Ascending aorta (tissue), 2 donors: ENCODE data around the gene MYH7. TPM values are rescaled to one million over a fixed set of nuclear protein-coding genes. Genes with fewer than 3 reads are reported as not detected.
"Not testable (repeated sequence)": the region's sequence is repeated elsewhere in the genome, so short reads cannot be mapped to it uniquely, and the experiment has no call there.

Source experiments
- DNase-seq, 2 donors: peaks; one replicate each; pipeline ENCODE4 v3.0.0-alpha.2; 2019; ENCODE audit warnings: low spot score in 2 of 2
- H3K27ac ChIP-seq, 2 donors: fragments of 200-600 bp; sonication (generic); one replicate each; pipeline ENCODE4 v1.5.1; 2016 to 2017; ENCODE audit warnings: mild to moderate bottlenecking in 1 of 2
- H3K27me3 ChIP-seq: fragments of 200-600 bp; sonication (generic); one replicate; pipeline ENCODE4 v1.5.1; 2017
- H3K36me3 ChIP-seq, 2 donors: fragments of 200-600 bp; sonication (generic); one replicate each; pipeline ENCODE4 v1.5.1; 2016
- H3K4me1 ChIP-seq, 2 donors: fragments of 200-600 bp; sonication (generic); one replicate each; pipeline ENCODE4 v1.5.1; 2016 to 2017; ENCODE audit warnings: mild to moderate bottlenecking in 1 of 2
- H3K4me3 ChIP-seq, 2 donors: fragments of 200-600 bp; sonication (generic); one replicate each; pipeline ENCODE4 v1.5.1; 2016 to 2017; ENCODE audit warnings: mild to moderate bottlenecking in 1 of 2
- H3K9me3 ChIP-seq, 2 donors: fragments of 200-600 bp; sonication (generic); one replicate each; pipeline ENCODE4 v1.5.1; 2016
- CTCF ChIP-seq, 3 experiments: fragments of 200-600 bp in 2 of 3; fragments of 450-650 bp in 1 of 3; sonication (generic) in 2 of 3; IDR thresholded peaks; one replicate each; pipeline ENCODE4 v1.5.1; 2016 to 2019; ENCODE audit warnings: antibody characterized with exemption in 3 of 3, mild to moderate bottlenecking in 1 of 3, moderate library complexity in 1 of 3
- intact Hi-C: fragments of 100-400 bp; cut with DNase I; formaldehyde crosslinking; loops from one replicate; pipeline ENCODE4 v1.15.1; 2023
- total RNA-seq: library from RNA; depleted of rRNA; stranded (reverse); fragments of >200 nt; gene quantifications from one replicate; pipeline ENCODE4 v1.1.0, GENCODE V29; 2016

Gene MYH7
- total RNA-seq, 1 donor from 2014 or later, result not detected

- TF ChIP-seq CTCF (IDR thresholded peaks at IDR 0.05), result no peak
- H3K9me3 ChIP-seq, result no peaks in the 10 kb centered on the region
- no peak overlapping the region for H3K27ac ChIP-seq
- H3K27me3 ChIP-seq, result no peaks in the 10 kb centered on the region
- intact Hi-C loops, result loop anchor here (5.0 kb wide), 2 partner anchors 98 to 538 kb away; partner anchors contain the start of genes EFS and PRMT5
- H3K4me1 ChIP-seq, result peaks cover 0 to 5% of the 10 kb centered on the region in 2 donors
- DNase-seq, result no peak
- H3K4me3 ChIP-seq, result no peak overlapping the region
- H3K36me3 ChIP-seq, result no peaks in the 10 kb centered on the region
Observed at GRCh38 chr14:23465261-23465660, 29.8 kb upstream of the MYH7 start.

- Histone ChIP-seq H3K4me3 (no peak overlapping the region), H3K9me3 (no peaks in the 10 kb centered on the region), H3K36me3 (no peaks in the 10 kb centered on the region), H3K27me3 (no peaks in the 10 kb centered on the region), H3K4me1 (no peaks in the 10 kb centered on the region), H3K27ac (no peak overlapping the region)
- DNase-seq, result no peak
- intact Hi-C loops, result loop anchor here (5.0 kb wide), 2 partner anchors 97 to 537 kb away; partner anchors contain the start of genes EFS and PRMT5
- TF ChIP-seq CTCF (IDR thresholded peaks at IDR 0.05), result no peak
Observed at GRCh38 chr14:23464700-23465099, 29.2 kb upstream of the MYH7 start.

GRCh38 chr14:23460960-23461359 lies 25.5 kb upstream of the MYH7 start:
- no peak for DNase-seq
- Histone ChIP-seq H3K9me3 (no peaks in the 10 kb centered on the region), H3K36me3 (no peaks in the 10 kb centered on the region), H3K4me1 (no peaks in the 10 kb centered on the region), H3K4me3 (no peak overlapping the region), H3K27ac (no peak overlapping the region), H3K27me3 (no peaks in the 10 kb centered on the region)
- no peak for TF ChIP-seq CTCF (IDR thresholded peaks at IDR 0.05)
- intact Hi-C loops, result no loop called here

DNA sequence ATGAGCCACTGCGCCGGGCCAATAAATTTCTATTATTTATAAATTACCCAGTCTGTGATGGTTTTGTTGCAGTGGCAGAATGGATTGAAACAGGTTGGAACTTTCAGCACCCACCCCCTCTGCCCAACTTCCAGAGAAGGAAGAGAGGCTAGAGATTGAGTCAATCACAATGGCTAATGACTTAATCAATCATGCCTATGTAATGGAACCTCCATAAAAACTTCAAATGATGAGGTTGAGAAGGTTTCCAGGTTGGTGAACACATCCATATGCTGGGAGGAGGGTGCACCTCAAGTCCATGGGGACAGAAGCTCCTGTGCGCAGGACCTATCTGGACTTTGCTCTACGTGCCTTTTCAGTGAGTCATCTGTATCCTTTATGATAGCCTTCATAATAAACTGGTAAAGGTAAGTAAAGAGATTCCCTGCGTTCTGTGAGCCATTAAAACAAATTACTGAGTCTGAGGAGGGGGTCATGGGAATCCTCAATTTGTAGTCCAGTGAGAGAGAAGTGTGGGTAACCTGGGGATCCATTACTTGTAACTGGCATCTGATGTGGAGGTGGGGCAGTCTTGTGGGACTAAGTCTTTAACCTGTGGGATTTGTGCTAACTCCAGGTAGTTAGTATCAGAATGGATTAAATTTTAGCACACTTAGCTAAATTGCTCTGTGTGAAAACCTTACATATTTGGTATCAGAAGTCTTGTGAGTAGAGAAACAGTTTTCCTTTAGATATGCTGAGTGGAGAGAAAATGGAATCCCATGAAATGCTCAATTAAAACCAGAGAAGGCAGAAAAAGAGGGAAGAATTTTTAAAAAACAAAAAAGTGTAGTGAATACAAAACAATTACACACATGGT lies 22.4 kb upstream of the MYH7 start:
- no peaks in the 10 kb centered on the region for H3K4me1 ChIP-seq
- no peak overlapping the region for H3K4me3 ChIP-seq
- no peaks in the 10 kb centered on the region for H3K27me3 ChIP-seq
- no peak overlapping the region for H3K27ac ChIP-seq
- no peaks in the 10 kb centered on the region for H3K9me3 ChIP-seq
- H3K36me3 ChIP-seq, result no peaks in the 10 kb centered on the region
- intact Hi-C loops, result no loop called here
- DNase-seq, result no peak
- TF ChIP-seq CTCF (IDR thresholded peaks at IDR 0.05), result no peak

DNA sequence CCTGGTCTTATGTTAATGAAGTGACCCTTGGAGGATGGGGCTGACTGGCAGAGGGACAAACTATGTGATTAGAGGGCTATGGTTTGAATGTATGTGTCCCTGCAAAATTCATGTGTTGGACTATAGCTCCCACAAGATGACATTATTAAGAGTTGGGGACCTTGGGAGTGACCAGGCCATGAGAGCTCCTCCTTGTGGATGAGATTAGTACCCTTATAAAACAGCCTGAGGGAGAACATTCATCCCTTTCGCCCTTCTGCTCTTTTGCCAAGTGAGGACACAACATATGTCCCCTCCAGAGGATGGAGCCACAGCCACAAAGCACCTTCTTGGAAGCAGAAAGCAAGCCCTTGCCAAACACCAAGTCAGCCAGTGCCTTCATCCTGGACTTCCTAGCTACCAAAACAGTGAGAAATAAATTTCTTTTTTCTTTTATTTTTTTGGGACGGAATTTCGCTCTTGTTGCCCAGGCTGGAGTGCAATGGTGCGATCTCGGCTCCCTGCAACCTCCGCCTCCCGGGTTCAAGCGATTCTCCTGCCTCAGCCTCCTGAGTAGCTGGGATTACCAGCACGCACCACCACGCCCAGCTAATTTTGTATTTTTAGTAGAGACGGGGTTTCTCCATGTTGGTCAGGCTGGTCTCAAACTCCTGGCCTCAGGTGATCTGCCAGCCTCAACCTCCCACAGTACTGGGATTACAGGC lies 21.6 kb upstream of the MYH7 start:
- H3K27ac ChIP-seq, H3K9me3 ChIP-seq, DNase-seq, H3K36me3 ChIP-seq, H3K27me3 ChIP-seq, intact Hi-C loops, H3K4me3 ChIP-seq, H3K4me1 ChIP-seq: not testable (repeated sequence)

- intact Hi-C loops, result no loop called here
- no peak for DNase-seq
- no peak overlapping the region for H3K27ac ChIP-seq
Observed at GRCh38 chr14:23454445-23454856, 19.0 kb upstream of the MYH7 start.

More at GRCh38 chr14:23454445-23454856, 19.0 kb upstream of the MYH7 start:
- Histone ChIP-seq H3K4me1 (no peaks in the 10 kb centered on the region), H3K36me3 (no peaks in the 10 kb centered on the region), H3K27me3 (no peaks in the 10 kb centered on the region), H3K4me3 (no peak overlapping the region), H3K9me3 (no peaks in the 10 kb centered on the region)
- TF ChIP-seq CTCF (IDR thresholded peaks at IDR 0.05), result no peak
